SKM-1 (cell line): ENCODE results near the gene HOXA11.

Source experiments
- DNase-seq: peaks from one replicate; lab custom pipeline; 2025; ENCODE audit not compliant: unreplicated experiment; lab: John Stamatoyannopoulos, UW

Gene HOXA11

GRCh38 chr7:27185013-27185853, at the start of gene HOXA11:
Gene HOXA11, minus strand, starts transcription at chr7:27185232. Its CDS starts 88 bp downstream, at chr7:27185144.
- no peak for DNase-seq

- no peak for DNase-seq
Observed at GRCh38 chr7:27229448-27229847, 44.4 kb upstream of the HOXA11 start.

- DNase-seq, result no peak
Observed at GRCh38 chr7:27224983-27225934, 40.2 kb upstream of the HOXA11 start.

- DNase-seq, result no peak
Observed at GRCh38 chr7:27223941-27224575, 39.0 kb upstream of the HOXA11 start.

GRCh38 chr7:27221201-27221797, 36.3 kb upstream of the HOXA11 start:
- no peak for DNase-seq

GRCh38 chr7:27220440-27220955, 35.5 kb upstream of the HOXA11 start:
- DNase-seq, result no peak

GRCh38 chr7:27219821-27220220, 34.8 kb upstream of the HOXA11 start:
- DNase-seq, result no peak

- DNase-seq, result no peak
Observed at GRCh38 chr7:27217951-27218350, 32.9 kb upstream of the HOXA11 start.

- DNase-seq, result no peak
Observed at GRCh38 chr7:27215356-27215755, 30.3 kb upstream of the HOXA11 start.

GRCh38 chr7:27214239-27214950, 29.4 kb upstream of the HOXA11 start:
- DNase-seq, result no peak

GRCh38 chr7:27213433-27214238, 28.6 kb upstream of the HOXA11 start:
- no peak for DNase-seq

GRCh38 chr7:27212497-27213432, 27.7 kb upstream of the HOXA11 start:
- no peak for DNase-seq

- no peak for DNase-seq
Observed at GRCh38 chr7:27211764-27212204, 26.8 kb upstream of the HOXA11 start.

- no peak for DNase-seq
Observed at GRCh38 chr7:27211084-27211446, 26.0 kb upstream of the HOXA11 start.

GRCh38 chr7:27210441-27211083, 25.5 kb upstream of the HOXA11 start:
- peak; percentile 45 for DNase-seq

- DNase-seq, result no peak
Observed at GRCh38 chr7:27209933-27210440, 25.0 kb upstream of the HOXA11 start.

GRCh38 chr7:27208998-27209397, 24.0 kb upstream of the HOXA11 start:
- DNase-seq, result no peak
